Breast epithelium (tissue), 4 donors: ENCODE measurements around the gene AGBL3. TPM values are rescaled to one million over a fixed set of nuclear protein-coding genes. Genes with fewer than 3 reads are reported as not detected.

Source experiments
- DNase-seq, 2 donors: peaks; one replicate each; pipeline ENCODE4 v3.0.0-alpha.2; 2019; ENCODE audit warnings: low spot score in 2 of 2
- H3K27ac ChIP-seq, 2 donors: fragments of 200-600 bp; sonication (generic) in 1 of 2; one replicate each; pipeline ENCODE4 v1.5.1; 2016 to 2019; ENCODE audit warnings: mild to moderate bottlenecking in 1 of 2
- H3K27me3 ChIP-seq, 2 donors: fragments of 200-600 bp; sonication (generic) in 1 of 2; one replicate each; pipeline versions ENCODE4 v1.5.1 to v1.6.0; 2017 to 2019; ENCODE audit warnings: control low read depth in 1 of 2, mild to moderate bottlenecking in 1 of 2
- H3K36me3 ChIP-seq: fragments of 200-600 bp; one replicate; pipeline ENCODE4 v1.5.1; 2019
- H3K4me1 ChIP-seq, 2 donors: fragments of 200-600 bp; sonication (generic); one replicate each; pipeline ENCODE4 v1.5.1; 2016 to 2019; ENCODE audit warnings: control low read depth in 1 of 2
- H3K4me3 ChIP-seq, 3 donors: fragments of 200-600 bp; sonication (generic); 1 replicate in 2 of 3; 2 replicates in 1 of 3; pipeline ENCODE4 v1.5.1; 2016 to 2019; ENCODE audit warnings: mild to moderate bottlenecking in 3 of 3, moderate library complexity in 2 of 3
- H3K9me3 ChIP-seq, 2 donors: fragments of 200-600 bp; sonication (generic) in 1 of 2; one replicate each; pipeline ENCODE4 v1.5.1; 2016 to 2019; ENCODE audit warnings: control low read depth in 1 of 2
- CTCF ChIP-seq, 3 donors: fragments of 450-650 bp; IDR thresholded peaks; one replicate each; pipeline ENCODE4 v1.5.1; 2016 to 2017; ENCODE audit warnings: antibody characterized with exemption in 3 of 3, mild to moderate bottlenecking in 3 of 3, moderate library complexity in 3 of 3
- POLR2A ChIP-seq: fragments of 450-650 bp; IDR thresholded peaks from one replicate; pipeline ENCODE4 v1.6.1; 2016; ENCODE audit warnings: antibody characterized with exemption, mild to moderate bottlenecking, moderate library complexity
- POLR2AphosphoS5 ChIP-seq, 3 donors: sonication (generic); formaldehyde crosslinking; IDR thresholded peaks; one replicate each; pipeline ENCODE4 v1.6.1; 2017; ENCODE audit warnings: antibody characterized with exemption in 3 of 3
- intact Hi-C: fragments of 100-400 bp; cut with DNase I; formaldehyde crosslinking; loops from one replicate; pipeline ENCODE4 v1.15.1; 2023; ENCODE audit warnings: low total_unique reads
- total RNA-seq, 3 donors: library from RNA; depleted of rRNA; stranded (reverse); fragments of >200 nt; gene quantifications; one replicate each; pipeline ENCODE4 v1.1.0, GENCODE V29; 2016

AGBL3 gene
- total RNA-seq, 3 donors from 2014 or later: 2.2 to 5.1 (median 4.3) TPM

- intact Hi-C loops: no loop called here
Measured at GRCh38 chr7:134941185-134941900, 45.0 kb upstream of the AGBL3 start.

GRCh38 chr7:134941952-134942351 lies 44.4 kb upstream of the AGBL3 start:
- no peak for TF ChIP-seq POLR2AphosphoS5 (IDR thresholded peaks at IDR 0.05)
- TF ChIP-seq POLR2A: no peak
- DNase-seq: no peak
- H3K27me3 ChIP-seq: no peaks in the 10 kb centered on the region
- no peak overlapping the region for H3K4me3 ChIP-seq
- no peaks in the 10 kb centered on the region for H3K9me3 ChIP-seq
- H3K4me1 ChIP-seq: no peaks in the 10 kb centered on the region
- intact Hi-C loops: no loop called here
- H3K36me3 ChIP-seq: no peaks in the 10 kb centered on the region
- H3K27ac ChIP-seq: peak overlapping the region; percentile 8 to 68

More at GRCh38 chr7:134941185-134941900, 45.0 kb upstream of the AGBL3 start:
- Histone ChIP-seq H3K4me3 (no peak overlapping the region), H3K27ac (peak overlapping the region; percentile 8 to 68), H3K4me1 (no peaks in the 10 kb centered on the region), H3K36me3 (no peaks in the 10 kb centered on the region), H3K9me3 (no peaks in the 10 kb centered on the region), H3K27me3 (no peaks in the 10 kb centered on the region)
- peak in 1 of 2 donors; percentile 39 for DNase-seq
- TF ChIP-seq POLR2A (no peak), CTCF (IDR thresholded peaks at IDR 0.05) (no peak), POLR2AphosphoS5 (IDR thresholded peaks at IDR 0.05) (no peak)

GRCh38 chr7:134942690-134943466 lies 43.4 kb upstream of the AGBL3 start:
- intact Hi-C loops: no loop called here
- Histone ChIP-seq H3K36me3 (no peaks in the 10 kb centered on the region), H3K27me3 (no peaks in the 10 kb centered on the region), H3K4me3 (no peak overlapping the region), H3K9me3 (no peaks in the 10 kb centered on the region), H3K4me1 (no peaks in the 10 kb centered on the region), H3K27ac (no peak overlapping the region)
- no peak for TF ChIP-seq CTCF (IDR thresholded peaks at IDR 0.05)
- no peak for TF ChIP-seq POLR2AphosphoS5 (IDR thresholded peaks at IDR 0.05)
- TF ChIP-seq POLR2A: no peak
- no peak for DNase-seq

GRCh38 chr7:134943785-134944400 lies 42.4 kb upstream of the AGBL3 start:
- no peak overlapping the region for H3K27ac ChIP-seq
- no peaks in the 10 kb centered on the region for H3K27me3 ChIP-seq
- no peaks in the 10 kb centered on the region for H3K4me1 ChIP-seq
- H3K9me3 ChIP-seq: no peaks in the 10 kb centered on the region
- DNase-seq: no peak
- no peaks in the 10 kb centered on the region for H3K36me3 ChIP-seq
- TF ChIP-seq POLR2A (no peak), CTCF (IDR thresholded peaks at IDR 0.05) (peak in 1 of 3 donors; percentile 26)
- intact Hi-C loops: no loop called here
- no peak overlapping the region for H3K4me3 ChIP-seq

GRCh38 chr7:134945691-134946090 lies 40.6 kb upstream of the AGBL3 start:
- intact Hi-C loops: loop anchor here (5.0 kb wide), 1 partner anchor 58 kb away; no protein-coding TSS in a partner anchor
- no peak for DNase-seq
- H3K36me3 ChIP-seq: no peaks in the 10 kb centered on the region
- TF ChIP-seq CTCF (IDR thresholded peaks at IDR 0.05) (no peak), POLR2AphosphoS5 (IDR thresholded peaks at IDR 0.05) (no peak), POLR2A (no peak)
- H3K4me3 ChIP-seq: no peak overlapping the region
- H3K27ac ChIP-seq: no peak overlapping the region
- H3K27me3 ChIP-seq: no peaks in the 10 kb centered on the region
- no peaks in the 10 kb centered on the region for H3K4me1 ChIP-seq
- no peaks in the 10 kb centered on the region for H3K9me3 ChIP-seq
